GM19099 (cell line): Measurements from ENCODE around the gene SNCAIP.

Experiments used
- POLR2A ChIP-seq: IDR thresholded peaks from 3 replicates; pipeline ENCODE4 v1.6.1; 2011; ENCODE audit warnings: low read depth; ENCODE audit not compliant: insufficient read length; ENCODE audit errors: extremely low read depth

SNCAIP gene

GRCh38 chr5:122392824-122393223 is 80.8 kb downstream of the SNCAIP start:
- TF ChIP-seq POLR2A = no peak

DNA sequence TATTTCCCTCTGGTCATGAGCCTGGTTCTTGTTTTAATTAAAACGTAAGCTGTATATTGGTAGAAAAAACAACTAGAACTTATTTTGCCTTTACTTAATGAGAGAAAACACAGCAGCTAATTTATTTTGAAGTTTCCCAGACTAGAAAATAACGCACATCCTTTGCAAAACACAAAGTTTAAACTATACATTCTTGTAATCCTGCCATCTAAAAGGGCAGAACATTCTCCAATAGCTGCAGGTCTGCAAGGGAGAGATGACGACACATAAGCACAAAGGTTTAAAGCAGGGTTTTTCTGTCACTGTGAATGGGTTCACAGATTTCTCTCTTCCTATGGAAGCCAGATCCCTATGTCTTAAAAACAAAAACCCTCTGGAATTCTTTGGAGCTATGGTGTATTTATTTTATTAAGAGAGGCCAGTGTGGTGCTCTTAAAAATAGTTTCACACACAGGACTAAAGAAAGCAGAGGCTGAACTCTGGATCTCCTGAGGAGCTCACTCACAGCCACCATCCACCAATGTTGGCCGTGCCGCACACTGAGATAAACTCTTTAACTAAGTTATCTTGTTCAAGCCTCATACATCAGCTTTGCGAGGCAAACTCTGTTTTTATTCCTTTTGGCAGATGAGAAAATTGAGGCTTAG is 82.4 kb downstream of the SNCAIP start:
- TF ChIP-seq POLR2A = no peak

- no peak for TF ChIP-seq POLR2A
These were observed 86.0 kb downstream of the SNCAIP start for GRCh38 chr5:122398016-122398415.

DNA sequence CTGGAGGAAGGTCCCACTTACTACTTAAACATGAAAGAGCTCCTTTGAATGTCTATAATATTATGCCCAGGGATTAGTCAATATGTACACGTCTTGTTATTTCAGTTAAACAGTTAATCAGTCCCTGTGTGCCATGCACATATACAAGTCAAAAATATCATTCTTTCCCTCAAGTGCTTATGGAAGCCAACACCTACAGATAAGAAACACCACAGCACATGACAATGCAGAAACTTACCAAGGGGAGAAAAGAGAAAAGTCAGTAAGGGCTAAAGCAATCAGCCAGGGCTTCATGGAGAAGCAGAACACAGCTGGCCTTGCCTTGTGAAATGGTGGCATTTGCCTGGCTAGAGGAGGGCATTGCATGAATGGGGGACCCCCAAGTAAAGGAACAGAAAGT is 88.3 kb downstream of the SNCAIP start:
- no peak for TF ChIP-seq POLR2A

DNA sequence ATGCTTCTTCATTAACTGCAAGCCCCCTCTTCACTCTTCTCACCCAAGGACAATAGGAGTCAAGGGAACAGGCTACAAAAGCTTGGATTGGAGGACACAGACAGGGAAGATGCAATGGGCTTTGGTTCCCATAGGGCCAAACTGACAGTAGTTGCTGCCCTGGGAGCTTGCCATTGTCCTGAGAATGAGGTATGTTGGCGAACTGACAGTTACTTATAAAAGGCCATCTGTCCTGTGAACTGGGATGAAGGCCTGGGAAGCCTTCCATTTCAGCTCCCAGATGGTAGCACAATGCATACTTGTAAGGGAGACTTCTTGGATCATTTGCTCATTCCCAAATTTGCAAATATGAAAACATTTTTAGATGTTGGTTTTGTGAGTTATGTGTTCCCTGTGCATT is 88.9 kb downstream of the SNCAIP start:
- TF ChIP-seq POLR2A = no peak

- no peak for TF ChIP-seq POLR2A
These were observed 90.1 kb downstream of the SNCAIP start for GRCh38 chr5:122401976-122402725.

DNA sequence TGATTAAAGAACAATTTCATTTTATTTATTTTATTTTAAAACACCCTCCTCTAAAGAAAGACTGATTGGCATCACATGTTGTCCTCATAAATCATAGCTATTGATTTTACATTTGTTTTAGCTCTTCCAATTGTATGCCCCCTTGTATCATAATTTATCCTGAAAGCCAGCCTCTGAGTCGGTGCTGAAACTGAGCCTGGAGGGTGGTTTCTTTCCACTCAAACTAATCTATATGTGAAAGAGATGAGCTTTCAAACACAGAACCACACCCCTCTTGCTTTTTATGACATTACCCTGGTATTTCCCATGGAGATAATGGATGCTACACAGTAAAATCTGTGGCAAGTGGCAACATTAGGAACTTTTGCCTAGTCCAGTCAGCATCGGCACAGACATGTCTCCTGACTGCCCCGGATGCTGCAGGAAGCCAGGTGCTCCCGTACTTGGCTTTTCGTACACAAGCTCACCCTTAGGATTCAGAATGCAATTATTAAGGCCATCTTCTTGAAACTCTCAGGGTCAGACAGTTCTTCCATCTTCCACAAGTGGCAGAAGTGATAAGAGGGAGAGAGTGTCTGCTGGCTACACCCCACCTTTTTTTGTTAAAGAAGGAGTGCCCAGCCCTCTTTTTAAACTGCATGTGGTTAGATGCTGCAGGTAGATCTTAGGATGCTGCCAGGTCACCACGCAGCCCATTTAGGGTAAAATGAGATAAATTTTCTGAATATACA is 91.1 kb downstream of the SNCAIP start:
- no peak for TF ChIP-seq POLR2A

DNA sequence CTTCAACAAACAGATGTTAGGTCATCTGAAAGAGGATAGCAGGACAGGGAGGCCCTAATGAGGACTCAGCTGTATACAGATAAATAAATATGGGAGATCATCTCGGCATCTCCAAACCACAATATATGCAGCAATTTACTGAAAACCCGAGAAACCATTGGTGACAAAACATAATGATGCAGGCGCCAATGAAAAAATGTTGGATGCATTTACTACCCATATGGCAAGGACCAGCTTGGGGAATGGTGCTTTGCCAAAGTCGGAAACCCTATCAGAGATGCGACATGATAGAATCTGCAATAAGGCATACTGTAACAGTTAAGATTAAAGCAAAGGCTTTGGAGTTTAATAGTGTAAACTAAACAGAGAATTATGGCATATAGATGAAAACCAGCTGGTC is 92.0 kb downstream of the SNCAIP start:
- no peak for TF ChIP-seq POLR2A

- TF ChIP-seq POLR2A = no peak
These were observed 92.8 kb downstream of the SNCAIP start for GRCh38 chr5:122404653-122405362.

- no peak for TF ChIP-seq POLR2A
These were observed 93.7 kb downstream of the SNCAIP start for GRCh38 chr5:122405751-122406150.

DNA sequence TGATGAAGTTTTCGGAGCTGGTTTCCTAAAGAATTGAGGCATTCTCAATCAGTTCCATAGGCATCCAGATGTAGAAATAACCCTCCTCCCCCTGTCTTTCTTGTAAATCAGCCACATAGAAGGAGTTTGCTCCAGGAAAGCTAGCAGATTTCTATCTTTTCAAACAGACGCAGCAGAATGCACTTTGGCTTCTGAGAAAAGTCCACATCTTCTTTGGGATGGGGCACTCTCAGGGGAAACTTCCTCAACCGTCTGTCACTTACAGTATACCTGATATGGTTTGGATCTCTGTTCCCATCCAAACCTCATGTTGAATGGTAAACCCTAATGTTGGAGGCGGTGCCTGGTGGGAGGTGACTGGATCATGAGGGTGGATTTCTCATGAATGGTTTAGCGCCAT is 94.1 kb downstream of the SNCAIP start:
- TF ChIP-seq POLR2A = no peak

GRCh38 chr5:122408592-122409224 is 96.7 kb downstream of the SNCAIP start:
- no peak for TF ChIP-seq POLR2A

DNA sequence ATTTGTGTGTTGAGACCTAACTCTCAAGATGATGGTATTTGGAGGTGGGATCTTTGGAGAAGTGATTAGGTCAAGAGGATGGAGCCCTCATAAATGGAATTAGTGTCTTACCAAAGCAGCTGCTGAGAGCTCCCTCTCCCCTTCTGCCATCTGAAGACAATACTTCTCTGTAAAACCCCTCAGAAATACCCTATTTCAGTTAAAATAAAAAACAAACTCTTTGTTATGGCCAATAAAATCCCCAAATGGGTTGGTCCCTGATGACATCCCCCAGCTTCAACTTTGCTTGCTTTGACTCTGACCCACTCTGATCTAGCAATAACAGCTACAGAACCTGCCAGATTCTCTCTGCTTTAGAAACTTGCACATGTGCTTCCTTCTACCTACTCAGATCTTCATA is 100.9 kb downstream of the SNCAIP start:
- no peak for TF ChIP-seq POLR2A

DNA sequence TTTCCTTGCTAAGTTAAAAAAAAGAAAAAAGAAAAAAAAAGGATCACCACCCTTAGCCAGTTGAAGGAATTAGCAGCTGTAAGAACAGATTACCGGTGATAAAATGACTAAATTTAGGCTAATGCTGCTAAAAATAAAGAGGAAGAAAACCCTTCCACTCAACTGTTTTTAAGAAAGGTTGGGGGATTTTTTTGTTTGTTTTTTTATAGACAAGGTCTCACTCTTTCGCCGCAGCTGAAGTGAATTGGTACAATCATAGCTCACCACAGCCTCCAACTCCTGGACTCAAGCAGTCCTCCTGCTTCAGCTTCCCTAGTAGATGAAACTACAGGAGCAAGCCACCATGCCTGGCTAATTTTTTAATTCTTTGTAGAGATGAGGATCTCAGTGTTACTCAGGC is 101.7 kb downstream of the SNCAIP start:
- TF ChIP-seq POLR2A = no peak
